Fibroblast of gingiva (primary cell): ENCODE results near the gene ADAMTS14.

Source experiments
- DNase-seq: peaks from one replicate; pipeline ENCODE4 v3.0.0-alpha.2; 2011; ENCODE audit warnings: low read depth

ADAMTS14 gene

DNA sequence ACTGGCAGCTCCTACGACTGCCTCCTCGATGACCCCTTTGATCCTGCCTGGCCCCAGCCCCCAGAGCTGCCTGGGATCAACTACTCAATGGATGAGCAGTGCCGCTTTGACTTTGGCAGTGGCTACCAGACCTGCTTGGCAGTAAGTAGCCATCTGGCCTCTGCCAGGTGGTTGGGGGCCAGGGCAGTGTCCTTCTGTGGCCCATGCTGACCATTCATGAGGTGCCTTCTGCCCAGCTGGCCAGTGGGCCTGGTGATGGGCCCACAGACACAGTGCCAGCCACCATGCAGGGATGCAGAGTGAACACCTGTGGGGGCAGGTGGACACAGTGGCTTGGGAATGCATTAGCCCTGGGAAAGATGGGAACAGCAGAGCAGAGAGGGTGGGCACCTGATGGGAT lies 62.9 kb downstream of the ADAMTS14 start:
- DNase-seq: no peak

DNA sequence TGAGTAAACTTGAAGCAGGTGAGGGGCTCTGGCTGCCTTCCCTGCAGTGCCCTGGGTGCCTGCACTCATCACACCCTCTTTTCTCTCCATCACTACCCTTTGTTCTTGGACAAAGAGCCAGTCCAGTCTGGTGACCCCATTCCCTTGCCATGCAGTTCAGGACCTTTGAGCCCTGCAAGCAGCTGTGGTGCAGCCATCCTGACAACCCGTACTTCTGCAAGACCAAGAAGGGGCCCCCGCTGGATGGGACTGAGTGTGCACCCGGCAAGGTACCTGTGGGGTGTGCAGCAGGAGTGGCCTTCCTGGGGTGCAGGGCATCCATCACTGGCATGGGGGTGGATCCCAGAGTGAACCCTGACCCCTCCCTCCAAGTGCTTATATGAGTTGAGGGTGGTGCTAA lies 64.2 kb downstream of the ADAMTS14 start:
- no peak for DNase-seq

DNA sequence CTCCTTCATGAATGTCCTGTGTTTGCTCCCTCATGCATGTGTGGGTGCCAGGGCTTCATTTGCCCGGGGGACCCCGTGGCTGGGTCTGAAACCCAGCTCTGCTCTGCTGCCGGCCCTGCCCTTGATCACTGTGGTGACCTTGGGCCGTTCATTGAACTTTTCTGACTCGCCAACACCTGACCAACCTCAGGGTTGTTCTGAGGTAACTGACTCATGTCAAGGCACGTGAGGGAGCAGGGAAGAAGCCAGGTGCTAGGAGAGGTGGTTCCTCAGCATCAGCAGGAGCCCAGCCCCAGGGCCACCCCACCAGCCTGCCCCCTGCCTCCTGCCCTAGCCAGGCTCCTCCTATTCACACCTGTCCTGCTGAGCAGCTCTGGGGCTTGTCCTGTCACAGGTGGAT lies 64.9 kb downstream of the ADAMTS14 start:
- no peak for DNase-seq

DNA sequence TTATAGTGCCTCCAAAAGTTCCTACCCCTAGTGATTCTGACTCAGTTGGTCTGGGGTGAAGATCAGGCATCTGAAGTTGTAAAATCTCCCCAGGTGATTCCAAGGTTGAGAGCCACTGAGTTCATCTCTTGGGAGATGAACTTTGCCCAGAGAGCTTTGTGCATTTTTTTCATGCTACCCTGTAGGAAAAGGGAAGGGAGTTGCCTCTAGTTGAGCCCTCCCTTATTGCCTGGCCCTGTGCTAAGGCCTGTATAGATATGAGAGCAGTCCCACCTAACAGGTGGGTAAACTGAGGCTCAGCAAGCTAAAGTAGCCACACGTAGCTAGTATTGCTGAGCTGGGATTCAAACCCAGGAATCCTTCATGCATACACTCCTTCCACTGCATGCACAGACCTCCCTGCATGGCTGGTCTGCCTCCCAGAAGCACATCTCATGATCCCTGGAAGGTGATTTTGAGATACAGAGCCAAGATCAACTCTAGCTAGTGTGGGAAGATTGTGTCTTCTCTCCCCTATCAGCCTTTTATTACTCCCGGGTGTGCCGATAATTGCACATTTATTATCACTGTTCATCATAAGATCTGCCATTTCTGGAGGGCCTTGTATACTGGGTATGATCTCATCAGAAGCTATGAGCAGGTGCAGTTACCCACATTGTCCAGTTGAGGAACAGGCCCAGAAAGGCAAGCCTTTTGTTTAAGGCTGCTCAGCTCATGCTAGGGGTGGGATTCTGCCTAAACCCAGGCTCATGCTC lies 65.9 kb downstream of the ADAMTS14 start:
- no peak for DNase-seq

DNA sequence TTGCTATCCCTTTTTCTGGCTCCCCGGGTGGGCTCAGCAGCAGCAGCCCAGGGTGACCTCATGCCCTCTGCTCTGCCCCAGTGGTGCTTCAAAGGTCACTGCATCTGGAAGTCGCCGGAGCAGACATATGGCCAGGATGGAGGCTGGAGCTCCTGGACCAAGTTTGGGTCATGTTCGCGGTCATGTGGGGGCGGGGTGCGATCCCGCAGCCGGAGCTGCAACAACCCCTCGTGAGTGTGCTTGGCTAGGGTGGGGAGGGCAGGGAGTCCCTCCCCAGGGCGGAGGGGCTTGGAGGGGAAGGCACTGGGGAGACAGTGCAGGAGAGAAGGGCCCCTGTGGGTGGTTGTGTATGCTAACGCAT lies 66.4 kb downstream of the ADAMTS14 start:
- no peak for DNase-seq

DNA sequence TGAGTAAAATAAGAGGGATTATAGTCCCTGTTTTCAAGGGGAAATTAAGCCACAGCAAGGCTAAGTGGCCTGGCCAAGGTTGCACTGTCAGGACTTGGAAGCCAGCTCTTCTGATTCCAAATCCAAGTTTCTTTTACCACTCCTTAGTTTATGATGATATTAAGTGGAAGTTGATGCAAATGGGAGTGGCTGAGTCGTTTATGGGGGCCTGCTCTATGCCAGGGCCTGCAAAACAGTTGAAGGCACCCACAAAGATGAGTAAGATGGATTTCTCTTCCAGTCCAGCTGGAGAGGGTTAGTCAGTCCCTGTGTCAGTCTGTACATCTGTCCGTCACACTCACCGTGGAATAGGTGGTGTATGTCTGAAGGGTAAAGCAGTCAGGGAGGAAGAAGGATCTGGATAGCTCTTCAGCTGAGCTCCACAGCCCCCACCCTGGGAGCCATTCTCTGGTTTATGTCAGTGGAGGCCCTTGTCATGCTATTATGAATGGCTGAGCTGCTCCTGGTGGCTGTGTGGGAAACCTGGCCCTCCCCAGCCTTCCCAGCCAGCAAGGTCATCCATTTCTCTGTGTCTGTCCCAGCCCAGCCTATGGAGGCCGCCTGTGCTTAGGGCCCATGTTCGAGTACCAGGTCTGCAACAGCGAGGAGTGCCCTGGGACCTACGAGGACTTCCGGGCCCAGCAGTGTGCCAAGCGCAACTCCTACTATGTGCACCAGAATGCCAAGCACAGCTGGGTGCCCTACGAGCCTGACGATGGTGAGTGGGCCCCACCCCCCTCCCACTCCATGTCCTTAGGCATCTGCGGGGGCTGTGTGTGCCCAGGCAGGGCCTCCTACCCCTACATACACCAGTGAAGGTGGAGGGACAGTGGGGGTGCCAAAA lies 68.3 kb downstream of the ADAMTS14 start:
- DNase-seq: no peak

DNA sequence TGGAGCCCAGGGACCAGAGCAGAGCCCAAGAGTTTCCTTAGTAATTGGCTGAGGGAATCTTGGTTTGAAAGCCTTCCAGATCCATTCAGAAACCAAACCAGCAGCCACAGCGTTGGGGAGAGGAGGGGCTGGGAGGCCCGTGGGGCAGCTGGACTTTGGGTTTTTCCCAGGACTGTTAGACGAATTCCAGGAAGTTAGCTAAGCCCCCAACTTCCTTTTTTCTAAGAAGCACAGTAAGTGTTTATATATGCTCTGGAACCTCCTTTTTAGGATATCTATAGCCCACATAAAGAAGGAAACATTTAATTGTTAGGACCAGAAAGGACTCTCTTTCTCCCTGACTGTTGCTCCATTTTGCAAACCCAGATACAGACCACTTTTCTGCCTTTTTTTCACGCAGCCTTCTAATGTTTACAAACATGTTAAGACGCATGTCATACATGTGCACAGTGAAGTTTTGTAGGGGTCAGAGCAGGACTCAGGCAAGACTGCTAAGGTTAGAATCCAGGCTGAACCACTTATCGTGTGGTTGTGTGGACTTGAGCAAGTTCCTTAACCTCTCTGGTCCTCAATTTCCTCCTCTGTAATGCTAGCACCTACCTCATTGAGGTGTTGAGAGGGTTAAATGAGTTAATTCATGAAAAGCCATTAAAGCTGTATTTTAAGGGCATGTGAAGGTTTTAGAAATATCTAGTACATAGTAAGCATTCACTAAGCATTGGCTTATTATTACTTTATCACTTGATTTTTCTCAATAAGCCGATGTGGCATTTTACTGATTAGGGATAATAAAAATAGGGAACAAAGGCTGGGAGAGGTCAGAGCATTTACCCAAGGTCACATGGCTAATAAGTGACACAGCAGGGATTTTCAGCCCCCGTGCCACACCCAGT lies 70.5 kb downstream of the ADAMTS14 start:
- peak; percentile 25 for DNase-seq

DNA sequence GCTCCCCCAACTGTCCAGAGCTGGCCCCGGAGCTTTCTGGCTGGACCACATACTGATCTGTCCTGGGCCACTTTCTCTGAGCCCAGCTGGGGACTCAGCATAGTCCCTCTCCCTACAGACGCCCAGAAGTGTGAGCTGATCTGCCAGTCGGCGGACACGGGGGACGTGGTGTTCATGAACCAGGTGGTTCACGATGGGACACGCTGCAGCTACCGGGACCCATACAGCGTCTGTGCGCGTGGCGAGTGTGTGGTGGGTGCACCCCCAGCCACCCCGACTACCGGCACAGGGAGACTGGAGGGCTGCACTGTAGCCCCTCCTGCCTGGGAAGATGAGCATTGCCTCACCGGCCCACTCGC lies 71.1 kb downstream of the ADAMTS14 start:
- DNase-seq: no peak

DNA sequence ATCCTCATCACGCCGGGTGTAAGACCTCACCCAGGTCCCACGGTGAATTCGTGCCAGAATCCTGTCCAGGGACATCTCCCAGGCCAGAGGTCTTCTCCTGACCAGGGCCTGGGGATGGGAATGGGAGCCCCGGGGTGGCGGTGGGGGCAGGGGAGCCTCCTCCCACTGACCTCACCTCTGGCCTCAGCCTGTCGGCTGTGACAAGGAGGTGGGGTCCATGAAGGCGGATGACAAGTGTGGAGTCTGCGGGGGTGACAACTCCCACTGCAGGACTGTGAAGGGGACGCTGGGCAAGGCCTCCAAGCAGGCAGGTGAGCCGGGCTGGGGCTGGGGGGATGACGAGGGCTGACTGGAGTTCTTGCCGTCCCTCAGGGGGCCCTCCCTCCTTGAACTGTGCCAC lies 71.6 kb downstream of the ADAMTS14 start:
- DNase-seq: no peak

DNA sequence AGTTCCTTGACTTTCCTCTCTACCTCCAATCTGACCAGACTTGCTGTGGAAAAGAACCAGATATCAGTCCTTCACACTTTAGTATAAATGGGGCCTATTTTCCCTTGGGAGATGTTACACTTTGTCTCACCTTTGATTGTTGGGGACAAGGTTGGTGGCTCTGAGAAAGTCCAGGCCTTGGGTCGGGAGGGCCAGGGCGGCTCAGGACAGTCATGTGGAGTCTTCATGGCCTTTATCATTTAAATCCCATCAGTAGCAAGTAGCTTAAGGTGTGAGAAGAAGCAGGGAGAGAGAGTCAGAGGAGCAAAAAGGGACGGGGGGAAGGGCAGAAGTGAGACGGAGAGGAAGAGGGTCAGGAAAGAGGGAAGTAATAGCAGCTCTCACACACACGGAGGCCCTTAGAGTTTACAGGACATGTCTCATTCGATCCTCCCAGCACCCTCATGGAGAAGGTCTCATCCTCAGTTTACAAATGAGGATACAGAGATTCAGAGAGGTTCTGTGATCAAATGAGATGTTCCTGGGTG lies 72.4 kb downstream of the ADAMTS14 start:
- no peak for DNase-seq

DNA sequence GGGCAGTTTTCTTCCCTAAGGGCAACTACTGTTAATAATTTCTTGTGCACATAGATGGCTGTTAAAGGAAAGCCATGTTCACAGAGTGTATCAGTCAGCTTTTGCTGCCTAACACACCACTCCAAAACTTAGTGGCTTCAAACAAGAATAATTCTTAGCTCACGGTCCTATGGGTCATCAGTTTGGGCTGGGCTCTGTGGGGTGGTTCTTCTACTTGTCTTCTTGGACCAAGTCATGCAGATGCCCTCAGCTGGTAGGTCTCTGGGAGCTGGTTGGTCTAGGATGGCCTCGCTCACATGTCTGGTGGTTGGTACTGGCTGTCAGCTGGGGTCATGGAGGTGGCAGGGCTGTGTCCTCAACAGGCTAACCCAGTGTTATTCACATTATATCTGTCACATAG lies 73.2 kb downstream of the ADAMTS14 start:
- no peak for DNase-seq

DNA sequence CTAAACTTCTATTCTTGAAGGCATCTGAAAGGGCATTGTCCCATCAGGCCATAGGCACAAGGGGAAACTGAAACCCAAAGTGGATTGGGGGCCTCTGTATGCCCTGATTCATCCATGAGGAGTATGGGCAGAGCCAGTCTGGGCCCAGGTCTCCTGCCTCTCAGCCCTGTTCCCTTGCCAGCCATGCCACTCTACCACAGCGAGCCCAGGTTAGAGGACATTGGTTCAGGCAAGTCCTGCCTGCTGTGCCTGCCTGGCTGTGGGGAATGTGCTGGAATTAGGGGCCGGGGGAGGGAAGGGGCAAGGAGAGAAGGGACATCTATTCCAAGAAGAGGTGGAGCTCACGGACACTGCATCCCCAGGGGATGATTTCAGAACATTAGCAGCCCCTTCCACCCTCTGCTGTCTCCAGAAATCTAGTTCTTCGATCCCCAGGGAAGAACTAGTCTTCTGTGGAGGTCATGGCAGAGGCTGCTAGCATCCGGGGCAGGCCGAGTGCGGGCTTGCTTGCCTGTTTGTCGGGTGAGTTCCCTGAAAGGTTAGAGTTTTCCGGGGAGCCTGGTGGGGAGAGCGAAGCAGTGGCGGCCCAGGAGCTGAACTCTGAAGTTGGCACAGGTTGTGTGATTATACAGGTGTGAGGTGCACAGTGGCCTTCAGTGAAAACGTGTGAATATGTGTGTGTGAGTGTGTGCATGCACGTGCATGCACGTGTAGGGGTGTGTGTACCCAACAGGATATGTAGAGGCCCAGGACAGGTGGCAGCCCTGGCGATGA lies 75.1 kb downstream of the ADAMTS14 start:
- DNase-seq: no peak

DNA sequence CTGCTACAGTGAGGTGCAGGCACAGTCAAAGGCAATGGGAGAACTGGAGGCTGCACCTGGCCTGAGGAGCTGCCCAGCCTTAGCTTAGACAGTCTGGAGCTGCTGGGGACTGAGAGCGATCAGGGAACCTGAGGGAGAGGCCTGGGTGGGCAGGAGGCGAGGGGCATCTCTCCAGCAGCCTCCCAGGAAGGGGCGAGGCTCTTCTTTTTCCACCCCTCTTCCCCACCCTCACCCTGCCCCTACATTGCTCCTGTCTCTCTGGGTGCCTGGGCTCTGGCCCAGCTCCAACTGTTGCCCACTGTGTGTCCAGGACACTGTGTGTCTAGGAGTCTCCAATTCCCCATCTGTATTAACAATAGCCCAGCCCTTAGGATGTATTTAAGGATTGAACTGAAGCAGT lies 76.0 kb downstream of the ADAMTS14 start:
- no peak for DNase-seq

DNA sequence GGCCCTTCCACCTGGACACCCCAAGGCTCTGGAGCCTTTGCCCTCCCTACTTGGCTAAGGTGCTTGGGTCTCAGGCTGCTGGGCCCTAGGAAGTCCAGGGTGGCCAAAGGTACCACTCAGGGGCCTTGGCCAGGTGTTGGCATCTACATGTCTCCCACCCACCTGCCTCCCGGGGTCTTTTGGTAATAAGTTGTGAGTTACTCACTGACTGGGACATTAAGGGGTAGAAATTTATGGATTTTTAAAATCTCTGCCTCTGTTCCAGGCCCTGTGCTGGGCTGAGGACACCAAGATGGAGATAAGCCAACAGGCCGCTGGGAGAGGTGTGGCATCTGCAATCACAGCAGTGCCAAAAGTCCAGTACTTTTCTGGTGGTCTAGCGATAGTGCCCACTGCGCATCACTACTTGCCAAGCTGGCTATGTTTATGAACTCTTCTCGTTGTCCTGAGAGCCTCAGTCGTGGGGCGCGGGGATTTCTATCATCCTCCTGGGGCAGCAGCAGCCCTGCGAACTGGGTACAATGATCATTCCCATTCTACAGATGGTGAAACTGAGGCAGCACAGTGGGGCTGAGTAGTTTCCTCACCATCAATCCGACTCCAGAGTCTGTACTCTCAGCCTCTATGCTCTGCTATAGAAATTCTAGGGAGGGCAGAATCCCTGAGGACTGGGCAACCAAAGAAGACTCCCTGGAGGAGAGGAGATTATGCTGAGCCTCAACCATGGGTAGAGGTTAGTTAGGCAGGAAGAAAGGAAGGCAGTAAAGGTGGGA lies 76.7 kb downstream of the ADAMTS14 start:
- no peak for DNase-seq

DNA sequence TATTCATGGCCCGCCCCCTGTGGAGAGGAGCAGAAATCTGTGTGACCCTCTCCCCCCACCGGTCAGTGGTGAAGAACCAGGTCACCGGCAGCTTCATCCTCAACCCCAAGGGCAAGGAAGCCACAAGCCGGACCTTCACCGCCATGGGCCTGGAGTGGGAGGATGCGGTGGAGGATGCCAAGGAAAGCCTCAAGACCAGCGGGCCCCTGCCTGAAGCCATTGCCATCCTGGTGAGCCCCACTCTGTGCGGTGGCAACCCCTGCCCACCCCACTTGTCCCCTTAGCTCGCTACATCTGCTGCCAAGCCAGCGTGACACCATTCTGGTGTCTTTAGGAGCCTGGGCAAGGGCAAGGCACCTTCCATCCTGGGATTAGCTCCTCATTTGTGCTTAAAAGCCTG lies 77.5 kb downstream of the ADAMTS14 start:
- DNase-seq: no peak

DNA sequence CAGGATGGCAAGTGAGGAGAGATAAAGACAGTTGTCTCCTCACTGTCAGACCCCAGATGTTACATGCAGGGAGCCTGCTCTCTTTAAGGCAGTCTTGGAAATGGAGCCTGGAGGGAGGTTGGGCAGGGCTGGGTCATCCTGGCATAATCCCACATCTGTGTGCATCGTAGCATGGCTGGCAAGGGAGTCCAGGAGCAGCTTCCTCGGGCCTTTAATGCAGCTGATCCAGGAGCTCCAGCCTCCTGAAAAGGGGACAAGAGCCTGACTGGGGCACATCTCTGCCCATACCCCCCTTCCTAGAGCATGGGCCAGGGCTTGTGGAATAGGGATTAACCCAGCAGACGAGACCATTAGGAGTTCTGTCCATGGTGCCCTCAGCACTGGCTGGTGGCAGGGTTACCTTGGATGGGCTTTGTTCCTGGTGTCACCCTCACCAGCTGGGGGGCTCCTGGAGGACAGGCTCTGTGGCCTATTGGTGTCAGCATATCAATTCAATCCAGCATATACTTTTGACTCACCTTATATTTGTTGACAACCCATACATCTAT lies 77.9 kb downstream of the ADAMTS14 start:
- no peak for DNase-seq

DNA sequence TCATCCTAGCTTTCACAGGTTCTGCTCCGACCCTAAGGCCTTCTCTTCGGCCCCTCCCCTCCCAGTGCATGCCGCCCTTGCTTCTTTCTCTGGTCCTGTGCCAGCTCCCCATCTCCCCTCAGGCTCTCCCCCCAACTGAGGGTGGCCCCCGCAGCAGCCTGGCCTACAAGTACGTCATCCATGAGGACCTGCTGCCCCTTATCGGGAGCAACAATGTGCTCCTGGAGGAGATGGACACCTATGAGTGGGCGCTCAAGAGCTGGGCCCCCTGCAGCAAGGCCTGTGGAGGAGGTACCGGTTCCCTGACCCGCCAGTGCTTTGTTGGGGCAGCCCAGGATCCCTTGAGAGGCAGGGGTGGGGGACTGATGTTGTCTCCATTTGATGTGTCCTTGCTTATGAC lies 79.0 kb downstream of the ADAMTS14 start:
- DNase-seq: no peak

DNA sequence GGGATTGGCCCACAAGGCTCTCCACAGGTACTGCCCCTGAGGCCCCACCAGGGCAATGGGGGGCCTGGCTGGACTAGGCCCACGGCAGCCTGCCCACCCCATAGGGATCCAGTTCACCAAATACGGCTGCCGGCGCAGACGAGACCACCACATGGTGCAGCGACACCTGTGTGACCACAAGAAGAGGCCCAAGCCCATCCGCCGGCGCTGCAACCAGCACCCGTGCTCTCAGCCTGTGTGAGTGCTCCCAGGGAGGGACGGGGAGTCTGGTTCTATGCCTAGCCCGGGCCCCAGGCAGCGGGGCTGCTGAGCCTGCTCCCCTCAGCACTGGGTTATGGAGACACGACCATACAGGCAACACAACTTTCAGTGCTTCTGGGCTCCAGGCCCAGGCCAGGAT lies 79.7 kb downstream of the ADAMTS14 start:
- no peak for DNase-seq

DNA sequence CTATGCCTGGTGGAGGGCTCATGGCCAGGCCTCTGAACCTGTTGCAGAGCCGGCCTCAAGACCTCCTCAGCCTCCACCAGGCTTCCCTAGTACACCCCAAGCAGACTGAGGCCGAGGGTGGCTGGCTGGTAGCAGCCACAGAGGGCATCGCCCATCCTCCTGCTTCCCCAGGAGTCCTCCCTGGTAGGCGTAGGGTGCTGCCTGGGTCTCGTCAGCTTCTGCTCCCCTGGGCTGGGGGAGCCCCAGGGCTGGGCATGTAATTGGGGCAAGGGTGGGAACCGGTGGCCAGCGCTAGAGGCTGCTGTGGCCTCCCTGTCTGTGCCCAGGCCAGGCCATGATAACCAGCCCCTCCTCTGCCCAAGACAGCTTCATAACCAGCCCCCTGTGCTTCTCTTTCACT lies 80.3 kb downstream of the ADAMTS14 start:
- DNase-seq: no peak

DNA sequence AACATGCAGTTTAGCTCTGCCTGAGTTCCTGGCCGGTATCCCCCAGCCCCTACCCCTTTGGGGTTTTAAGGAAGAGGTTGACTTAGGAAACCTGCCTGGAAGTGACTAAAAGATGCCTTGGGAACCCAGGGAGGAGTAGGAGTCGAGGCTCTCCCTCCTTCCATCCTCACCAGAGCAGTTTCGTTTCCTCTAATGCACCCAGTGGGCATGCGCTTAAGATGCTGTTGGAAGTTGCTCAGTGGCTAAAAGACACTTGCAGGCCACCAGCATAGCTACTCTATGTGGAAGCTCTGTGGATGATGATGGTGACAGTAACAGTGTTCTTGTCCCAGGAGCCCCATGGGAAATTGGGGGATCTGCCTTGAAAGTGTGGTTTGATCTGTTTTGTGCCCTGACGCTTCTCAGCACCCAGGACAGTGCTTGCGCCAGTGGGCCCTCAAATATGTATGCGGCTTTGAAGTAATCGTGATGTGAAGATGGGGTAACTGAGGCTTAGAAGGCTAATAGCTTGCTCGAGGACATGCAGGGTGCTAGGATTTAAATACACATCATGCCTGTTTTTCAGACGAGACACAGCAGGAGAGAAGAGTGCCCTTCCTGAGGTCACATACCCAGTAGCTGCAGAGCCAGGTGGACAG lies 80.8 kb downstream of the ADAMTS14 start:
- DNase-seq: no peak
